IMR-90 (cell line): Measurements from ENCODE around the gene MTCL1. TPM values are rescaled to one million over a fixed set of nuclear protein-coding genes. Genes with fewer than 3 reads are reported as not detected.

Experiments
- ATAC-seq: fragments of 200-7000 bp; cut with Tn5 transposase; 2 replicates; pipeline ENCODE4 v1.9.1; 2020; ENCODE audit warnings: low read depth, mild to moderate bottlenecking, moderate library complexity
- BruUV-seq: library from RNA; stranded (reverse); fragments of 400-500 nt; replicated peaks from 2 replicates; lab custom pipeline; 2021; lab: Mats Ljungman, UMichigan
- CTCF ChIA-PET: fragments of 300-600 bp; formaldehyde crosslinking; extraction: SDS; loops from one replicate; lab custom pipeline; 2021; ENCODE audit warnings: antibody characterized with exemption; lab: Yijun Ruan, JAX
- POLR2A ChIA-PET: fragments of 300-600 bp; sonication (Branson Sonifier 250); formaldehyde crosslinking; loops from one replicate; lab custom pipeline; 2022; ENCODE audit warnings: antibody characterized with exemption; ENCODE audit not compliant: unreplicated experiment; lab: Charles Lee
- DNase-seq: peaks from one replicate; pipeline ENCODE4 v3.0.0; 2013
- H2AFZ ChIP-seq: replicated peaks from 2 replicates; pipeline ENCODE3; 2013; ENCODE audit warnings: low read length, mild to moderate bottlenecking; ENCODE audit not compliant: poor library complexity
- H2AK5ac ChIP-seq: 2 replicates; pipeline ENCODE4 v1.6.1; 2013; ENCODE audit warnings: low read depth, low read length, inconsistent platforms
- H2AK9ac ChIP-seq: replicated peaks from 2 replicates; pipeline ENCODE3; 2013; ENCODE audit warnings: mild to moderate bottlenecking, low read depth, low read length, moderate library complexity; ENCODE audit not compliant: poor library complexity
- H2BK120ac ChIP-seq: 2 replicates; pipeline ENCODE4 v1.6.1; 2013; ENCODE audit warnings: low read depth, low read length, inconsistent platforms
- H2BK15ac ChIP-seq: 3 replicates; pipeline ENCODE4 v1.6.1; 2013; ENCODE audit warnings: low read depth, low read length, inconsistent platforms
- H2BK20ac ChIP-seq: 2 replicates; pipeline ENCODE4 v1.6.1; 2013; ENCODE audit warnings: low read depth, mild to moderate bottlenecking, inconsistent platforms, low read length, moderate library complexity
- H2BK5ac ChIP-seq: 2 replicates; pipeline ENCODE4 v1.6.1; 2013; ENCODE audit warnings: mild to moderate bottlenecking, low read depth, low read length, inconsistent platforms; ENCODE audit not compliant: poor library complexity, severe bottlenecking
- H3K14ac ChIP-seq: replicated peaks from 2 replicates; pipeline ENCODE4 v1.6.1; 2013; ENCODE audit warnings: low read depth, low read length, inconsistent platforms
- H3K18ac ChIP-seq: 2 replicates; pipeline ENCODE4 v1.6.1; 2013; ENCODE audit warnings: low read depth, low read length, control low read depth
- H3K23ac ChIP-seq: 2 replicates; pipeline ENCODE4 v1.6.1; 2013; ENCODE audit warnings: low read depth, low read length, inconsistent platforms
- H3K27ac ChIP-seq: 2 replicates; pipeline ENCODE4 v1.5.1; 2013; ENCODE audit warnings: mild to moderate bottlenecking, control low read depth, low read length; ENCODE audit not compliant: insufficient read depth
- H3K27me3 ChIP-seq: 2 replicates; pipeline ENCODE4 v1.6.1; 2013; ENCODE audit warnings: low read length; ENCODE audit not compliant: control insufficient read depth, insufficient read depth
- H3K36me3 ChIP-seq: 2 replicates; pipeline ENCODE4 v1.6.1; 2013; ENCODE audit warnings: low read length, mixed read lengths; ENCODE audit not compliant: control insufficient read depth, insufficient read depth
- H3K4ac ChIP-seq: 2 replicates; pipeline ENCODE4 v1.6.1; 2013; ENCODE audit warnings: low read depth, low read length, inconsistent platforms
- H3K4me1 ChIP-seq: 2 replicates; pipeline ENCODE4 v1.6.1; 2013; ENCODE audit warnings: low read length, mixed read lengths; ENCODE audit not compliant: control insufficient read depth, insufficient read depth
- H3K4me2 ChIP-seq: 2 replicates; pipeline ENCODE4 v1.6.1; 2013; ENCODE audit warnings: low read depth, mild to moderate bottlenecking, control low read depth, low read length, moderate library complexity
- H3K4me3 ChIP-seq: 2 replicates; pipeline ENCODE4 v1.5.1; 2013; ENCODE audit warnings: low read depth, mild to moderate bottlenecking, control low read depth, low read length, moderate library complexity; ENCODE audit not compliant: insufficient read depth
- H3K56ac ChIP-seq: 2 replicates; pipeline ENCODE4 v1.6.1; 2013; ENCODE audit warnings: low read length, inconsistent platforms; ENCODE audit not compliant: insufficient read depth; ENCODE audit errors: extremely low read depth
- H3K79me1 ChIP-seq, 2 experiments: 2 replicates each; pipeline ENCODE4 v1.6.1; 2013; ENCODE audit warnings: low read length in 2 of 2, inconsistent platforms in 1 of 2, low read depth in 1 of 2
- H3K9ac ChIP-seq: 2 replicates; pipeline ENCODE4 v1.6.1; 2013; ENCODE audit warnings: low read depth, low read length, control low read depth
- H3K9me1 ChIP-seq: 2 replicates; pipeline ENCODE4 v1.6.1; 2013; ENCODE audit warnings: low read length, inconsistent platforms; ENCODE audit not compliant: insufficient read depth
- H3K9me3 ChIP-seq: 2 replicates; pipeline ENCODE4 v1.6.1; 2013; ENCODE audit warnings: low read length; ENCODE audit not compliant: control insufficient read depth, insufficient read depth
- H4K20me1 ChIP-seq: 2 replicates; pipeline ENCODE4 v1.6.1; 2013; ENCODE audit warnings: low read length, inconsistent platforms; ENCODE audit not compliant: insufficient read depth
- H4K5ac ChIP-seq: 2 replicates; pipeline ENCODE4 v1.6.1; 2013; ENCODE audit warnings: mild to moderate bottlenecking, low read depth, low read length, control low read depth
- H4K8ac ChIP-seq, 2 experiments: 2 replicates each; pipeline ENCODE4 v1.6.1; 2013; ENCODE audit warnings: low read depth in 2 of 2, low read length in 2 of 2, control low read depth in 1 of 2, inconsistent platforms in 1 of 2
- H4K91ac ChIP-seq: 2 replicates; pipeline ENCODE4 v1.6.1; 2013; ENCODE audit warnings: low read depth, low read length, inconsistent platforms; ENCODE audit not compliant: insufficient read depth
- CEBPB ChIP-seq: IDR thresholded peaks from 2 replicates; pipeline ENCODE4 v1.6.1; 2012; ENCODE audit warnings: low read depth, low read length, improper control_type of control experiment
- CHD1 ChIP-seq: IDR thresholded peaks from 2 replicates; pipeline ENCODE4 v1.6.1; 2012; ENCODE audit warnings: low read depth, low read length, improper control_type of control experiment
- CTCF ChIP-seq: conservative IDR thresholded peaks from 2 replicates; pipeline ENCODE4 v1.5.1; 2012; ENCODE audit warnings: mild to moderate bottlenecking, low read depth, low read length, improper control_type of control experiment
- ELK1 ChIP-seq: fragments of 150-350 bp; IDR thresholded peaks from 2 replicates; pipeline ENCODE4 v1.6.1; 2016; ENCODE audit warnings: low read depth, mild to moderate bottlenecking, low read length, moderate library complexity, borderline replicate concordance
- MAFK ChIP-seq: IDR thresholded peaks from 2 replicates; pipeline ENCODE4 v1.6.1; 2012; ENCODE audit warnings: low read depth, low read length, improper control_type of control experiment
- MAZ ChIP-seq: IDR thresholded peaks from 2 replicates; pipeline ENCODE4 v1.6.1; 2012; ENCODE audit warnings: low read depth, mild to moderate bottlenecking, low read length, improper control_type of control experiment, moderate library complexity, borderline replicate concordance
- POLR2A ChIP-seq: IDR thresholded peaks from 2 replicates; pipeline ENCODE4 v1.6.1; 2012; ENCODE audit warnings: mild to moderate bottlenecking, low read depth, low read length
- USF2 ChIP-seq: fragments of 150-350 bp; IDR thresholded peaks from 2 replicates; pipeline ENCODE4 v1.6.1; 2017; ENCODE audit warnings: mild to moderate bottlenecking, antibody characterized with exemption, low read length, low read depth
- WGBS, 2 experiments: methylation state at CpG; one replicate each; pipeline versions ENCODE4 v1.1.5 to v1.1.7; 2013; ENCODE audit warnings: missing lambda C conversion rate in 2 of 2; ENCODE audit not compliant: insufficient read length in 1 of 2; ENCODE audit errors: extremely low coverage in 2 of 2; 5-methylcytosine and 5-hydroxymethylcytosine counted together
- dilution Hi-C: fragments of 300-500 bp; cut with HindIII; formaldehyde crosslinking; loops from one replicate; pipeline ENCODE4 v1.14.3; 2018; ENCODE audit warnings: low sequenced_read_pairs; ENCODE audit not compliant: unreplicated experiment
- in situ Hi-C: fragments of 300-500 bp; cut with MboI; formaldehyde crosslinking; loops from 3 replicates; pipeline ENCODE4 v1.14.3; 2019; ENCODE audit warnings: low sequenced_read_pairs, inconsistent platforms, mixed read lengths
- intact Hi-C: fragments of 100-400 bp; cut with micrococcal nuclease; formaldehyde crosslinking; loops from 2 replicates; pipeline ENCODE4 v1.10.0; 2022
- polyA plus RNA-seq, 3 experiments: library from polyadenylated mRNA; depleted of rRNA; stranded (reverse); fragments of >200 nt; gene quantifications; 2 replicates each; pipeline ENCODE4 v1.2.3, GENCODE V29; 2012; ENCODE audit warnings: low replicate concordance in 1 of 3
- total RNA-seq: library from RNA; depleted of rRNA; stranded (reverse); fragments of >200 nt; gene quantifications from 2 replicates; pipeline ENCODE4 v1.2.3, GENCODE V29; 2012

The MTCL1 gene
- total and polyA plus RNA-seq, 2 of the 4 experiments (the other 2 are of a cell fraction), result 29.0 to 45.3 TPM

GRCh38 chr18:8783994-8784530, 78.7 kb downstream of the MTCL1 start:
- Histone ChIP-seq H3K4ac (no peak overlapping the region), H2BK120ac (no peak overlapping the region), H2AK9ac (no peak overlapping the region), H3K23ac (no peak overlapping the region), H2AFZ (no peak overlapping the region), H3K36me3 (peaks cover 81% of the 10 kb centered on the region), H3K27ac (no peak overlapping the region), H3K27me3 (no peaks in the 10 kb centered on the region), H4K5ac (no peak overlapping the region), H3K18ac (no peak overlapping the region), H3K4me3 (no peak overlapping the region), H4K8ac (no peak overlapping the region), H4K20me1 (no peaks in the 10 kb centered on the region), H3K4me1 (peaks cover 8% of the 10 kb centered on the region), H2BK5ac (no peak overlapping the region), H4K91ac (no peak overlapping the region), H2BK20ac (no peak overlapping the region), H3K14ac (no peak overlapping the region), H3K4me2 (no peak overlapping the region), H3K56ac (no peak overlapping the region), H3K79me1 (peaks cover 32 to 87% of the 10 kb centered on the region in 2 experiments), H2BK15ac (no peak overlapping the region), H3K9ac (no peak overlapping the region), H3K9me3 (no peaks in the 10 kb centered on the region), H3K9me1 (peaks cover 32% of the 10 kb centered on the region), H2AK5ac (no peak overlapping the region)
- ATAC-seq (no peak), DNase-seq (no peak)
- CTCF ChIA-PET, result no interaction called here
- POLR2A ChIA-PET, result no interaction called here
- WGBS, 2 experiments, result 99% methylated on average over 22 of the region's 35 CpGs; no CpG with 5 or more reads in 1 of the 2 experiments
- BruUV-seq, result no TSS peak
- intact Hi-C loops, result no loop called here
- in situ Hi-C loops, result no loop called here
- dilution Hi-C loops, result no loop called here
- TF ChIP-seq CEBPB (no peak), MAZ (no peak), USF2 (no peak), MAFK (no peak), CHD1 (no peak), POLR2A (no peak), ELK1 (no peak), CTCF (no peak)
